Neural cell (in vitro differentiated cells): Measurements from ENCODE around the gene RIPPLY3. TPM values are rescaled to one million over a fixed set of nuclear protein-coding genes. Genes with fewer than 3 reads are reported as not detected.
"Not testable (repeated sequence)": the region's sequence is repeated elsewhere in the genome, so short reads cannot be mapped to it uniquely, and the experiment has no call there.

Experiments
- H2AFZ ChIP-seq: fragments of 200-600, 300-800 bp; sonication (generic), shearing (Covaris generic); 2 replicates; pipeline ENCODE4 v1.6.0; 2014; ENCODE audit warnings: low read depth, mild to moderate bottlenecking, antibody characterized with exemption, low read length, moderate library complexity
- H3F3A ChIP-seq: fragments of 200-600 bp; shearing (Covaris generic); 2 replicates; pipeline ENCODE4 v1.6.1; 2016; ENCODE audit warnings: mild to moderate bottlenecking, moderate library complexity, mixed read lengths, antibody characterized with exemption, low read length; ENCODE audit not compliant: insufficient read depth, poor library complexity, severe bottlenecking
- H3K27ac ChIP-seq: fragments of 200-600, 300-800 bp; sonication (generic), shearing (Covaris generic); 2 replicates; pipeline ENCODE4 v1.5.1; 2014; ENCODE audit warnings: mild to moderate bottlenecking, low read length, moderate library complexity
- H3K27me3 ChIP-seq: fragments of 300-800, 200-600 bp; sonication (generic), shearing (Covaris generic); 2 replicates; pipeline ENCODE4 v1.6.0; 2014; ENCODE audit warnings: mild to moderate bottlenecking, low read depth, low read length, moderate library complexity; ENCODE audit not compliant: insufficient read depth
- H3K36me3 ChIP-seq: fragments of 300-800, 200-600 bp; sonication (generic), shearing (Covaris generic); 2 replicates; pipeline ENCODE4 v1.5.1; 2014; ENCODE audit warnings: mild to moderate bottlenecking, antibody characterized with exemption, low read length, moderate library complexity; ENCODE audit not compliant: insufficient read depth
- H3K4me2 ChIP-seq: fragments of 300-800, 200-600 bp; sonication (generic), shearing (Covaris generic); 2 replicates; pipeline ENCODE4 v1.6.0; 2014; ENCODE audit warnings: mild to moderate bottlenecking, low read length
- H3K4me3 ChIP-seq: fragments of 300-800, 200-600 bp; sonication (generic), shearing (Covaris generic); 2 replicates; pipeline ENCODE4 v1.5.1; 2014; ENCODE audit warnings: mild to moderate bottlenecking, low read length, moderate library complexity
- H3K79me2 ChIP-seq: fragments of 200-600 bp; shearing (Covaris generic); replicated peaks from 2 replicates; pipeline ENCODE4 v1.6.0; 2014; ENCODE audit warnings: mild to moderate bottlenecking, low read length, moderate library complexity; ENCODE audit not compliant: insufficient read depth
- H3K9ac ChIP-seq: fragments of 300-800, 200-600 bp; sonication (generic), shearing (Covaris generic); 2 replicates; pipeline ENCODE4 v1.6.1; 2016; ENCODE audit warnings: mild to moderate bottlenecking, low read length, mixed read lengths
- H3K9me2 ChIP-seq: fragments of 200-600 bp; shearing (Covaris generic); 2 replicates; pipeline ENCODE4 v1.6.1; 2016; ENCODE audit warnings: mild to moderate bottlenecking, low read length, mixed read lengths; ENCODE audit not compliant: insufficient read depth
- H3K9me3 ChIP-seq: fragments of 200-600, 300-800 bp; sonication (generic), shearing (Covaris generic); 2 replicates; pipeline ENCODE4 v1.6.1; 2016; ENCODE audit warnings: mild to moderate bottlenecking, mixed run types, low read length, moderate library complexity, mixed read lengths
- H4K20me1 ChIP-seq: fragments of 200-600 bp; shearing (Covaris generic); 2 replicates; pipeline ENCODE4 v1.6.1; 2016; ENCODE audit warnings: mild to moderate bottlenecking, mixed run types; ENCODE audit not compliant: insufficient read depth
- CTCF ChIP-seq: fragments of 450-650 bp; IDR thresholded peaks from 2 replicates; pipeline ENCODE4 v1.5.1; 2014; ENCODE audit warnings: antibody characterized with exemption, mild to moderate bottlenecking, moderate library complexity; ENCODE audit not compliant: poor library complexity, severe bottlenecking
- EP300 ChIP-seq: fragments of 450-650 bp; conservative IDR thresholded peaks from 2 replicates; pipeline ENCODE4 v1.6.1; 2014; ENCODE audit warnings: antibody characterized with exemption, mild to moderate bottlenecking, moderate library complexity; ENCODE audit not compliant: poor library complexity, severe bottlenecking
- EZH2 ChIP-seq: fragments of 200-600, 300-800 bp; shearing (Covaris generic), sonication (generic); IDR thresholded peaks from 2 replicates; pipeline ENCODE4 v1.6.1; 2014; ENCODE audit warnings: antibody characterized with exemption, low read length, borderline replicate concordance, mild to moderate bottlenecking; ENCODE audit not compliant: insufficient read depth, poor library complexity, severe bottlenecking
- MXI1 ChIP-seq: fragments of 450-650 bp; conservative IDR thresholded peaks from 2 replicates; pipeline ENCODE4 v1.6.1; 2014; ENCODE audit warnings: antibody characterized with exemption, mild to moderate bottlenecking; ENCODE audit not compliant: poor library complexity, severe bottlenecking
- POLR2AphosphoS5 ChIP-seq: IDR thresholded peaks from 2 replicates; pipeline ENCODE4 v1.6.1; 2012
- RAD21 ChIP-seq: fragments of 450-650 bp; conservative IDR thresholded peaks from 2 replicates; pipeline ENCODE4 v1.6.1; 2014; ENCODE audit warnings: antibody characterized with exemption, mild to moderate bottlenecking, moderate library complexity
- REST ChIP-seq: IDR thresholded peaks from 2 replicates; pipeline ENCODE4 v1.6.1; 2012; ENCODE audit warnings: borderline replicate concordance
- SMC3 ChIP-seq: fragments of 450-650 bp; conservative IDR thresholded peaks from 2 replicates; pipeline ENCODE4 v1.6.1; 2014; ENCODE audit warnings: antibody characterized with exemption, mild to moderate bottlenecking, moderate library complexity; ENCODE audit not compliant: poor library complexity
- TAF1 ChIP-seq: IDR thresholded peaks from 2 replicates; pipeline ENCODE4 v1.6.1; 2012; ENCODE audit warnings: low read depth
- polyA plus RNA-seq: library from polyadenylated mRNA; depleted of rRNA; stranded (reverse); fragments of >200 nt; gene quantifications from 2 replicates; pipeline ENCODE4 v1.2.3, GENCODE V29; 2014

Gene RIPPLY3
- polyA plus RNA-seq, 1 donor from 2014 or later, result 0.24 TPM

GRCh38 chr21:37032877-37033471 lies 26.5 kb downstream of the RIPPLY3 start:
- Histone ChIP-seq H3K9me3 (no peaks in the 10 kb centered on the region), H3K9ac (no peak overlapping the region), H3K4me3 (no peak overlapping the region), H3K79me2 (no peaks in the 10 kb centered on the region), H3K27ac (no peak overlapping the region), H4K20me1 (no peaks in the 10 kb centered on the region), H3K4me2 (no peak overlapping the region), H3K27me3 (no peaks in the 10 kb centered on the region), H3K9me2 (no peaks in the 10 kb centered on the region), H3F3A (no peaks in the 10 kb centered on the region), H3K36me3 (no peaks in the 10 kb centered on the region), H2AFZ (no peak overlapping the region)
- no peak for TF ChIP-seq REST
- no peak for TF ChIP-seq EZH2
- no peak for TF ChIP-seq SMC3
- no peak for TF ChIP-seq TAF1
- TF ChIP-seq CTCF, result no peak
- no peak for TF ChIP-seq POLR2AphosphoS5
- TF ChIP-seq MXI1, result no peak
- no peak for TF ChIP-seq EP300
- TF ChIP-seq RAD21, result no peak

GRCh38 chr21:37034394-37034793 lies 27.9 kb downstream of the RIPPLY3 start:
- not testable (repeated sequence) for H3K27me3 ChIP-seq, H2AFZ ChIP-seq, H3K9me3 ChIP-seq, H3K9ac ChIP-seq, H3K4me2 ChIP-seq, H3K27ac ChIP-seq, H4K20me1 ChIP-seq, H3K4me3 ChIP-seq, H3K79me2 ChIP-seq, H3F3A ChIP-seq, H3K36me3 ChIP-seq, H3K9me2 ChIP-seq

- no peaks in the 10 kb centered on the region for H3K9me2 ChIP-seq
- no peaks in the 10 kb centered on the region for H3K36me3 ChIP-seq
- no peak overlapping the region for H3K27ac ChIP-seq
- no peaks in the 10 kb centered on the region for H3K79me2 ChIP-seq
- H3K4me2 ChIP-seq, result no peak overlapping the region
- no peaks in the 10 kb centered on the region for H3K9me3 ChIP-seq
- H3K27me3 ChIP-seq, result no peaks in the 10 kb centered on the region
- H3K4me3 ChIP-seq, result no peak overlapping the region
- no peaks in the 10 kb centered on the region for H4K20me1 ChIP-seq
- H3K9ac ChIP-seq, result no peak overlapping the region
- TF ChIP-seq SMC3 (no peak), EP300 (no peak), TAF1 (no peak), EZH2 (no peak), CTCF (no peak), MXI1 (no peak), RAD21 (no peak), REST (no peak), POLR2AphosphoS5 (no peak)
- H3F3A ChIP-seq, result no peaks in the 10 kb centered on the region
- no peak overlapping the region for H2AFZ ChIP-seq
These were observed 29.7 kb downstream of the RIPPLY3 start for GRCh38 chr21:37036177-37036576.
